ENCODE results near the gene PCBD1. TPM values are rescaled to one million over a fixed set of nuclear protein-coding genes. Genes with fewer than 3 reads are reported as not detected.

PCBD1 gene
- total RNA-seq, 1 donor from 2014 or later, result 118 TPM

DNA sequence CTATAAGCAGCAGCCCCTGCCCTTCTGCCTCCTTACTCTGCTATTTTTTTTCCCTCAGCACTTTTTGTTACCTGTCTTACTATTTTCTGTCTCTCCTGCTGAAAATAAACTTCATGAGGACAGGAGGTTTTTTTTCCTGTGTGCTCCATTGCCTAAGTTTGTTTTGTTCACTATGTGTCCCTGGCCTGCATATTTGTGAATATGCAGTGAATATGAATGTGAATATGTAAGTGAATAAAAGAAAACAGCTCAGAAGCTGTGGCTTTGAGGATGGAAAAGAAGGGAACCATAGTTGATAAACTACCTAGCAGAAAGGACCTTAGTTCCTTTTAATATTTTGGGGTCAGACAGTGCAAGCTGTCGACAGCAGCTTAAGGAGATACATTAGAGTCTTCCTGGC, 34.9 kb downstream of the PCBD1 start:
- no peaks in the 10 kb centered on the region for H3K9me3 ChIP-seq
- intact Hi-C loops (cut with DNase I), result no loop called here
- no peaks in the 10 kb centered on the region for H3K27me3 ChIP-seq (ENCODE audit: low read depth)
- ATAC-seq (no peak), DNase-seq (no peak)
- TF ChIP-seq, protein P1, sequence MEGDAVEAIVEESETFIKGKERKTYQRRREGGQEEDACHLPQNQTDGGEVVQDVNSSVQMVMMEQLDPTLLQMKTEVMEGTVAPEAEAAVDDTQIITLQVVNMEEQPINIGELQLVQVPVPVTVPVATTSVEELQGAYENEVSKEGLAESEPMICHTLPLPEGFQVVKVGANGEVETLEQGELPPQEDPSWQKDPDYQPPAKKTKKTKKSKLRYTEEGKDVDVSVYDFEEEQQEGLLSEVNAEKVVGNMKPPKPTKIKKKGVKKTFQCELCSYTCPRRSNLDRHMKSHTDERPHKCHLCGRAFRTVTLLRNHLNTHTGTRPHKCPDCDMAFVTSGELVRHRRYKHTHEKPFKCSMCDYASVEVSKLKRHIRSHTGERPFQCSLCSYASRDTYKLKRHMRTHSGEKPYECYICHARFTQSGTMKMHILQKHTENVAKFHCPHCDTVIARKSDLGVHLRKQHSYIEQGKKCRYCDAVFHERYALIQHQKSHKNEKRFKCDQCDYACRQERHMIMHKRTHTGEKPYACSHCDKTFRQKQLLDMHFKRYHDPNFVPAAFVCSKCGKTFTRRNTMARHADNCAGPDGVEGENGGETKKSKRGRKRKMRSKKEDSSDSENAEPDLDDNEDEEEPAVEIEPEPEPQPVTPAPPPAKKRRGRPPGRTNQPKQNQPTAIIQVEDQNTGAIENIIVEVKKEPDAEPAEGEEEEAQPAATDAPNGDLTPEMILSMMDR (IDR thresholded peaks at IDR 0.05), result no peak
- H3K27ac ChIP-seq, result no peak overlapping the region
- peaks cover 47% of the 10 kb centered on the region for H3K36me3 ChIP-seq
- no peak overlapping the region for H3K4me3 ChIP-seq
- H3K4me1 ChIP-seq, result peaks cover 6% of the 10 kb centered on the region

GRCh38 chr10:70853038-70853437, 35.3 kb downstream of the PCBD1 start:
- H3K36me3 ChIP-seq, result peaks cover 43% of the 10 kb centered on the region
- no peak for ATAC-seq
- TF ChIP-seq, protein P1 (IDR thresholded peaks at IDR 0.05), result no peak

DNA sequence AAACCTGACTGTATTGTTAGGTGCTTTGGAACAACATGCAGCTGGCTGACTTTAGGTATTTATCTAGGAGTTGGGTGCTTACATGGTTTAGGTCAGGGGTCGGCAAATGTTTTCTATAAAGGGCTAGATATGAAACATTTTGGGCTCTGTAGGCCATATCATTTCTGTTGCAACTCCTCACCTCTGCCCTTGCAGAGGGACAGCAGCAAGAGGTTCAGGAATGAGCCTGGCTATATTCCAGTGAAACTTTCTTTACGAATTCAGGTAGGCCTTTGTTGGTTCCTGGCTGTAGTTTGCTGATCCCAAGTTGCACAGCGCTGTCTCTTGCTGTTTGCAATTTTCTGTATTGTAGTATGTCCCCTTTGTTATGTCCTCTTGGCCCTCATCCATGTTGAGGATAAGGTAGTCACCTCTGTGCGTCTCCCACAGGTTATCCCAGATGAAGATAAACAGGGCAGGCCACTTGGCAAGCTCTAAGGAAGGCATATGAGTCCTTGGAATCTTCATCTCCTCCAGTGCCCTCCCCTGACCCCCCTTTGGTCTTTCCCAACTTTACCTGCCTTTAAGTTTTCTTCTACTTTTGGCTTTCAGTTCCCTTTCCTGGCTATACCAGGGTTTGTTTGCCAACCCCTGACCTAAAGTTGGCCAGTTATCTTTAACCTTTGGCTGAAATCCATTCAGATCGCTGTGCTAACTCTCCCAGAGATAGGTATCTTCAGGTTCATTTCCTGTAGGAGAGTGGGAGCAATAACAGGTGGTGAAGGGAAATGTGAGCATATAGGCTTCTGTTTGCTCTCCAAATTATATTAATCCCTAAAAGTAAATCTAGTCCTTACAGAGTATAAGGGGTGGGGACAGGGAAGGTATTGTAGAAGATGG, 36.5 kb downstream of the PCBD1 start:
- Histone ChIP-seq H3K27me3 (ENCODE audit: low read depth) (no peaks in the 10 kb centered on the region), H3K27ac (no peak overlapping the region), H3K9me3 (no peaks in the 10 kb centered on the region), H3K36me3 (peaks cover 36% of the 10 kb centered on the region), H3K4me3 (no peak overlapping the region), H3K4me1 (peaks cover 1% of the 10 kb centered on the region)
- DNase-seq (no peak), ATAC-seq (no peak)
- TF ChIP-seq, protein P1 (IDR thresholded peaks at IDR 0.05), result no peak
- intact Hi-C loops (cut with DNase I), result no loop called here

More at GRCh38 chr10:70853038-70853437, 35.3 kb downstream of the PCBD1 start:
- DNase-seq, result no peak
- Histone ChIP-seq H3K27ac (no peak overlapping the region), H3K4me1 (peaks cover 6% of the 10 kb centered on the region), H3K27me3 (ENCODE audit: low read depth) (no peaks in the 10 kb centered on the region), H3K9me3 (no peaks in the 10 kb centered on the region), H3K4me3 (no peak overlapping the region)
- intact Hi-C loops (cut with DNase I), result no loop called here

GRCh38 chr10:70850097-70850496, 38.3 kb downstream of the PCBD1 start:
- Histone ChIP-seq H3K27ac (no peak overlapping the region), H3K4me3 (no peak overlapping the region), H3K4me1 (no peaks in the 10 kb centered on the region), H3K27me3 (ENCODE audit: low read depth) (no peaks in the 10 kb centered on the region), H3K36me3 (peaks cover 45% of the 10 kb centered on the region), H3K9me3 (no peaks in the 10 kb centered on the region)
- intact Hi-C loops (cut with DNase I), result no loop called here
- DNase-seq (no peak), ATAC-seq (no peak)
- TF ChIP-seq, protein P1 (IDR thresholded peaks at IDR 0.05), result no peak

DNA sequence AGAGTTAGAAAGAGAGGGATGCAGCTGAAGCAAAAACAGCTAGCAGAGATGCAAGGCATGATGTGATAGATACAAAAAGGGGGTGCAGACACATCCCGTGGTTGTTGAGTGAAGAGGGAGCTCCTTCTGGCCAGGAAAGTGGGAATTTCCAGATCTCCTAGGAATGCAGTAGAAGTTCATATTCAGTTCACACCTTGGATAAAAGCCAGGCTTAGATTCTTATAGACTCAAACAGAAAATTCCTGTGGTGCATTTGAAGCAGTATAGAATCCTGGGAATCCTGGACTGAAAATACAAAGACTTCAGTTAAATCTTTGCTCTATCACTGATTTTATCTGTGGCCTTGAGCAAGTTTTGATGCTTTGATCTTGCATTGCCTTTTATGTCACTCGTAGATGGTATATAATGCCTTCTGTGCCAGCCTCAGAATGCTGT, 38.8 kb downstream of the PCBD1 start:
- intact Hi-C loops (cut with DNase I), result no loop called here
- DNase-seq, result no peak

More for the DNA sequence above, 38.8 kb downstream of the PCBD1 start:
- Histone ChIP-seq H3K27me3 (ENCODE audit: low read depth) (no peaks in the 10 kb centered on the region), H3K36me3 (peaks cover 46% of the 10 kb centered on the region), H3K4me3 (no peak overlapping the region), H3K27ac (no peak overlapping the region), H3K9me3 (no peaks in the 10 kb centered on the region), H3K4me1 (no peaks in the 10 kb centered on the region)
- ATAC-seq, result no peak
- TF ChIP-seq, protein P1 (IDR thresholded peaks at IDR 0.05), result no peak

Measured in lower lobe of right lung (tissue), 2 donors.